Hepatocyte (in vitro differentiated cells): ENCODE results near the gene SNX2.

Source experiments
- CTCF ChIP-seq: fragments of 200-600 bp; sonication (generic); IDR thresholded peaks from 2 replicates; pipeline ENCODE4 v1.5.1; 2016; ENCODE audit warnings: antibody characterized with exemption, mild to moderate bottlenecking; ENCODE audit not compliant: poor library complexity
- EZH2phosphoT487 ChIP-seq: fragments of 200-600 bp; sonication (generic); IDR thresholded peaks from one replicate; pipeline ENCODE4 v1.6.1; 2018; ENCODE audit warnings: antibody characterized with exemption, mild to moderate bottlenecking, low read depth, moderate library complexity; ENCODE audit not compliant: unreplicated experiment, severe bottlenecking

DNA sequence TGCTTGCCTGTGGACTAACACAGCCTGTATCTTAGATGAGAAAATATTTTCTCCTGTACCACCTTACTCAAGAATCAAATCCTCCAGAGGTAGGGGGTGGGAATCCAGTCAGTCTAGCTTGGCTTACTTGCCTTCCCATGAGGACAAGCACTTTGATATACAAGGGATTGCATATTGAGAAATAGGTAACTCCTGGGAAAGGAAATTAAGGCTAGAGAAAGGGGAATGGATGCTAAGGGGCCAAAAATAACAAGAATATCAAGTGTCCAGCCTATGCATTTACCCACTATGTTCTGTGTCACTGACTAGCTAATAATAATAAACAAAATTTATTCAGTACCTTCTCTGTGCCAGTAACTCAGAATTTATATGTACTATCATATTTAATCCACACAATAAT, 21.4 kb upstream of the SNX2 start:
- TF ChIP-seq CTCF, result no peak
- no peak for TF ChIP-seq EZH2phosphoT487
